ENCODE results near the gene ACER3.

GRCh38 chr11:76841923-76842452 lies 18.7 kb upstream of the ACER3 start:
- TF ChIP-seq, protein P1, sequence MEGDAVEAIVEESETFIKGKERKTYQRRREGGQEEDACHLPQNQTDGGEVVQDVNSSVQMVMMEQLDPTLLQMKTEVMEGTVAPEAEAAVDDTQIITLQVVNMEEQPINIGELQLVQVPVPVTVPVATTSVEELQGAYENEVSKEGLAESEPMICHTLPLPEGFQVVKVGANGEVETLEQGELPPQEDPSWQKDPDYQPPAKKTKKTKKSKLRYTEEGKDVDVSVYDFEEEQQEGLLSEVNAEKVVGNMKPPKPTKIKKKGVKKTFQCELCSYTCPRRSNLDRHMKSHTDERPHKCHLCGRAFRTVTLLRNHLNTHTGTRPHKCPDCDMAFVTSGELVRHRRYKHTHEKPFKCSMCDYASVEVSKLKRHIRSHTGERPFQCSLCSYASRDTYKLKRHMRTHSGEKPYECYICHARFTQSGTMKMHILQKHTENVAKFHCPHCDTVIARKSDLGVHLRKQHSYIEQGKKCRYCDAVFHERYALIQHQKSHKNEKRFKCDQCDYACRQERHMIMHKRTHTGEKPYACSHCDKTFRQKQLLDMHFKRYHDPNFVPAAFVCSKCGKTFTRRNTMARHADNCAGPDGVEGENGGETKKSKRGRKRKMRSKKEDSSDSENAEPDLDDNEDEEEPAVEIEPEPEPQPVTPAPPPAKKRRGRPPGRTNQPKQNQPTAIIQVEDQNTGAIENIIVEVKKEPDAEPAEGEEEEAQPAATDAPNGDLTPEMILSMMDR (IDR thresholded peaks at IDR 0.05), result no peak
- TF ChIP-seq POLR2A (IDR thresholded peaks at IDR 0.05) (no peak), POLR2AphosphoS5 (IDR thresholded peaks at IDR 0.05; ENCODE audit: insufficient read depth in 1 of 2, low read depth in 1 of 2) (no peak)
